Epithelial cell of esophagus (primary cell): ENCODE measurements around the gene VEPH1.

Experiments
- DNase-seq: peaks from one replicate; pipeline ENCODE4 v3.0.0; 2010; ENCODE audit warnings: low read depth
- H3K4me3 ChIP-seq: 2 replicates; pipeline ENCODE4 v1.5.1; 2011; ENCODE audit warnings: mild to moderate bottlenecking, low read length, control low read depth
- TF ChIP-seq, protein P1 (sequence below): IDR thresholded peaks from 2 replicates; pipeline ENCODE4 v1.5.1; 2011; ENCODE audit warnings: low read depth, mild to moderate bottlenecking, low read length, control low read depth, inconsistent platforms; ENCODE audit not compliant: insufficient read depth; ENCODE audit errors: missing control alignments

VEPH1 gene

DNA sequence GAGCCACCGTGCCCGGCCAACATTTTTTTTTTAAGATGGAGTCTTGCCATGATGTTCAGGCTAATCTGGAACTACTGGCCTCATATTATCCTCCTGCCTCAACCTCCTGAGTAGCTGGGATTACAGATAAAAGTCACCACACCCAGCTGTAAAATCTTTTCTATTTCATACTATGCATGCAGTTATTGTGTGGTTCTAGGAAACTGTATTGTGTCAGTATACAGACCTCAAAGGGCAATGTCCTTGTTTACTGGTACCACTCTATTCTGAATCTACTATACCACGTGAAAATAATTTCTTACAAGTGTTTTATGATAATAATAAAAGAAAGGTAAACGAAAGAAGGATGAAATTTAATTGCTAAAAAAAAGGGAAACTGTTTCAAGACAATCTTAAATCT, 190.0 kb downstream of the VEPH1 start:
- TF ChIP-seq, protein P1, sequence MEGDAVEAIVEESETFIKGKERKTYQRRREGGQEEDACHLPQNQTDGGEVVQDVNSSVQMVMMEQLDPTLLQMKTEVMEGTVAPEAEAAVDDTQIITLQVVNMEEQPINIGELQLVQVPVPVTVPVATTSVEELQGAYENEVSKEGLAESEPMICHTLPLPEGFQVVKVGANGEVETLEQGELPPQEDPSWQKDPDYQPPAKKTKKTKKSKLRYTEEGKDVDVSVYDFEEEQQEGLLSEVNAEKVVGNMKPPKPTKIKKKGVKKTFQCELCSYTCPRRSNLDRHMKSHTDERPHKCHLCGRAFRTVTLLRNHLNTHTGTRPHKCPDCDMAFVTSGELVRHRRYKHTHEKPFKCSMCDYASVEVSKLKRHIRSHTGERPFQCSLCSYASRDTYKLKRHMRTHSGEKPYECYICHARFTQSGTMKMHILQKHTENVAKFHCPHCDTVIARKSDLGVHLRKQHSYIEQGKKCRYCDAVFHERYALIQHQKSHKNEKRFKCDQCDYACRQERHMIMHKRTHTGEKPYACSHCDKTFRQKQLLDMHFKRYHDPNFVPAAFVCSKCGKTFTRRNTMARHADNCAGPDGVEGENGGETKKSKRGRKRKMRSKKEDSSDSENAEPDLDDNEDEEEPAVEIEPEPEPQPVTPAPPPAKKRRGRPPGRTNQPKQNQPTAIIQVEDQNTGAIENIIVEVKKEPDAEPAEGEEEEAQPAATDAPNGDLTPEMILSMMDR = no peak
- no peak overlapping the region for H3K4me3 ChIP-seq
- no peak for DNase-seq

DNA sequence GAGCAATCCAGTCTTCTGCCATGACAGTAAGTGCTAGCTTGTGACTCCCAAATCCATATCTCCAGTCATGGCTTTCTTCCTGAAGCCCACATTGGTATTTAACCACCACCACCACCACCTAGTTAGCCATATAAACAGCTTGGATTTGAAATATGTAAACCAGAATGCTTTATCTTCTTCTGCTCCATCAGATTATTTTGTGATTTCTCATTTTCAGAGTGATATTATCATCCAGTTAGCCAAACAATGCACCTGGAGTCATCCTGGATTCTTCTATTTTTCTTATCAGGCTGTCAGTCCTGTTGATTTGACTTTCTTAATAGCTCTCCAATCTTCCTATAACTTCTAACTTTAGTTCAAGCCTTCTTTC, 190.9 kb downstream of the VEPH1 start:
- DNase-seq = no peak

DNA sequence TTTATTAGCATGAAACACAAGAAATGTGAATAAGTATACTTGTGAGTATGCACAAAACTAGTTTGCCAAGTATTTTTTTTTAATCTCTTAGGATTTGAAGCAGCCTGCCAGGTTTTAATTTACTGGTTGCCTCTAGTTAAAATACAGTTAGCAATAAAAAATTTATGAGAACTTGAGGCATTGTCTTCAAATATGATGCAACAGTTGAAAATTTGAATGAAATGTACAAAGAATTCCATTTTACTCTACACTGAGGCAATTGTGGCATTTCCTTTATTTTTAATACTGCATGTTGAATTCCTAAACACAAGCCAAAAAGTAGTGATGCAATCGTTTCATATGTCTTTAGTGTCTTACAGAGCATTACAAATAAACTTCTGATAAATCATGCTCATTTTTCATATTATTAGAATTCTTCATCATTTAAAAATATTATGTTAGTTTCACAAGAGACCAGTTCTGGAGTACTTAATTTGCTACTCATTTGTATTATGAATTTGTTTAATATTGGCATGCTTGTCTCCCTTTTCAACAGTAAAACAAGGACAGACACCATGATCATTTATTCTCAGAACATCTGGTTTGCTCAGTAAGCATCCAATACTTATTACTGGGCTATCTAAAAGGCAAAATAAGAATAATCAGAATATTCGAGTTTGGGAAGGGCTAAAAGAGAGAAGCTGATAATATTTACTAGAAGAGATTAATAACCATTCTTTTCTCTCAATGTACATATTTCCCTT, 191.4 kb downstream of the VEPH1 start:
- TF ChIP-seq, protein P1 = no peak
- peak; percentile 13 for DNase-seq

More for the DNA sequence above, 190.9 kb downstream of the VEPH1 start:
- TF ChIP-seq, protein P1 = no peak
- H3K4me3 ChIP-seq = no peak overlapping the region

DNA sequence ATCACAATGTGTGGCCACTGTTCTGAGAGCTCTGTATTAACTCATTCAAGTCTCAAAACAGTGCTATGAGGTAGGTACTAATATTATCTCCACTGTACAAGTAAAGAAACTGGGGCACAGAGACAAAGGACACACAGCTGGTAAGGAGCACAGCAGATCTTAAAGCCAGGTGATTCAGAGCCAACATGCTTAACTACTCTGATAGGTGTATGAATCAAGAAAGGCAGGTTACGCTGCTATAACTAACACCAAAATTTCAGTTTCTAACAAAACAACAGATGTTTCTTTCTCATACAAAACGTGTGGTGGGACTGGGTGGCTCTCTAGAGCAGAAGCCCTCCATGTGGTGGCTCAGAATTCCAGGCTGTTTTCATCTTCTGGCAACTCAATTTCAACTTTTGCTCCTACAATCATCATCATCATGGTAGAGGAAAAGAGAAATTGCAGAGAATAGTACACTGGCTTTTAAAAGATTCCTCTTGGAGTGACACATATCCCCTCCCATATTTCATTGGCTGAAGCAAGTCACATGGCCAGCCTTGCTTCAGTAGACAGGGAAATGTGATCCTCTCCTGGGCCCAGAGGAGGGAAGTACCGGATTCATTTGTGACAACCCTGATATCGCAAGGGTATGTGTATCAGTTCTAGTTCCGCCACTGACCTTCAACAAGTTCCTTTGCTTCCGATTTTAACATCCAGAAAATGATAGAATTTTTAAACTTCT, 192.7 kb downstream of the VEPH1 start:
- H3K4me3 ChIP-seq = no peak overlapping the region
- TF ChIP-seq, protein P1 = no peak
- no peak for DNase-seq

More for the DNA sequence above, 191.4 kb downstream of the VEPH1 start:
- H3K4me3 ChIP-seq = no peak overlapping the region

DNA sequence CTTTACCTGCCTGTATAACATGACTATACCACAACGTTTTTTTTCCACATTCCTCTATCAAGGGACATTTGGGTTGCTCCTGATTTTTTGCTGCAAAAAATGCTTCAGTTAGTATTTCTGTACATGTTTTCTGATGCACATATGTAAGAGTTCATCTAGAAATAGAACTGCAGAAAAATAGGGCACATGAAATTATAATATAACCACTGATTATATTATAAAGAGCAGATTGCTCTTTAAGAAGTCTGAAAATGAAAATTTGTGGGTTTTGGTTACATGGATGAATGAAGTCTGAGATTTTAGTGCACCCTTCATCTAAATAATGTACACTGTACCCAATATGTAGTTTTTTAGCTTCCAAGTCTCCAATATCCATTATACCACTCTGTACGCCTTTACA, 196.7 kb downstream of the VEPH1 start:
- no peak overlapping the region for H3K4me3 ChIP-seq
- DNase-seq = no peak
- TF ChIP-seq, protein P1 = no peak

DNA sequence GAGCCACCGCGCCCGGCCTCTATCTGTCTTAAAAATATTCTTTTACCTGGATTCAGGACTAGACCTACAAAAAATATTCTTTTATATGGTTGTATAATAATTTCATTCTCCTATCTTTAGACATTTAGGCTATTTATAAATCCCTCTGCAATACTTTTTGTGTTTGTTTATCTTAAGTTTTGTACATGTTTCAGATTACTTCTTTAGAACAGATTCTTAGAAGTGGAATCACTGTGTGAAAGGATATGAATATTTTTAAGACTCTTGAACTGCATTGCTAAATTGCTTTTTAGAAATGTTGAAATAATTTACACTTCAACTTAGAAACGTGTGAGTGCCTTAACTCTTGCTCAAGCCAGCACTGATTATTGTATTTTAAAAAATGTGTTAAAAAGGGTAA, 197.8 kb downstream of the VEPH1 start:
- no peak overlapping the region for H3K4me3 ChIP-seq
- DNase-seq = no peak
- TF ChIP-seq, protein P1 = no peak
